NCI-H1436 (cell line): ENCODE data around the gene RNF13.
A peak's percentile ranks its signal among the peaks of the same experiment; 100 is the strongest.
"Not testable (repeated sequence)": the region's sequence is repeated elsewhere in the genome, so short reads cannot be mapped to it uniquely, and the experiment has no call there.

Source experiments
- DNase-seq: peaks from one replicate; lab custom pipeline; 2025; lab: John Stamatoyannopoulos, UW

Gene RNF13

DNA sequence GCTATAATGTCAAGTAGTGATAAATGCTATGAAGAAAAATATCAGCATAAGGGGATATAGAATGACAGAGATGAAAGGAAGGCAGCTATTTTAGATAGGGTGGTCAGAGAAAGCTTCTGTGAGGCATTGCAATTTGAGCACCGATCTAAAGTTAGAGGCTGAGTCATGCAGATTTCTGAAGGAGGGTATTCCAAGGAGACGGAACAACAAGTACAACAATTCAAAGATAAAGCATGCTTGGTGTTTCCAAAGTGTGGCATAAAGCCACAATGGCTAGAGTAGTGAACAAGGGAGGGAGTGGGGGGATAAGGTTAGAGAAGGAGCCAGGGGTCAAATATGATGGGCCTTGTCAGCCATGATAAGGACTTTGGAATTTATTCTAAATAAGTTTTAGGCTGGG is 85.8 kb downstream of the RNF13 start:
- DNase-seq = no peak

DNA sequence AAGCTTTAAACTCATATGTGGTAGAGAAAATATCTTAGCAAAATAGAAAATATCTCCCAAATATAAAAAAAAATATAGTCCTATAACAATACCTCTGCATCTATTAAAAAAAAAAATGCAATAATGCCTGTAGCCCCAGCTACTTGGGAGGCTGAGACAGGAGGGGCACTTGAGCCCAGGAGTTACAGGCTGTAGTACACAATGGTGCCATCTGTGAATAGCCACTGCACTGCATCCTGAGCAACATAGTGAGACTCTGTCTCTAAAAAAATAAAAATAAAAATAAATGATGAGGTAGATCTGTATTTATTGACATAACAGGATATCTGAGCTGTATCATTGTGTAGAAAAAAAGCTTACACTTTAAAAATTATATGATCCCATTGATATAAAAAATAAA is 87.3 kb downstream of the RNF13 start:
- DNase-seq = no peak

DNA sequence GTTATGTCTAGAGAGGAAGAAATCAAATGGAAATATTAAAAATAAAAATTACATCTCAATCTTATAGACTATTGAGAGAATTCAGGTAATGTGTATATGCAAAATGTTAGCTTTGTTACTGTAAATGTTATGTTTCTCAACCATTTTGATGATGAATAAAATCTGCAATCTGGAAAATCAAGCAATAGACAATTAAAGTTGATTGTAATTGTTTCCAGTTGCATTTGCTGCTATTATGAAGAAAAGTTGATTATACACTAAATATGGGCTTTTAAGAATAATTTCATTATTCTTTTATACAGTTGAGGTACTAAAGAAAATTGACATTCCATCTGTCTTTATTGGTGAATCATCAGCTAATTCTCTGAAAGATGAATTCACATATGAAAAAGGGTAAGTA is 88.8 kb downstream of the RNF13 start:
- DNase-seq = no peak

DNA sequence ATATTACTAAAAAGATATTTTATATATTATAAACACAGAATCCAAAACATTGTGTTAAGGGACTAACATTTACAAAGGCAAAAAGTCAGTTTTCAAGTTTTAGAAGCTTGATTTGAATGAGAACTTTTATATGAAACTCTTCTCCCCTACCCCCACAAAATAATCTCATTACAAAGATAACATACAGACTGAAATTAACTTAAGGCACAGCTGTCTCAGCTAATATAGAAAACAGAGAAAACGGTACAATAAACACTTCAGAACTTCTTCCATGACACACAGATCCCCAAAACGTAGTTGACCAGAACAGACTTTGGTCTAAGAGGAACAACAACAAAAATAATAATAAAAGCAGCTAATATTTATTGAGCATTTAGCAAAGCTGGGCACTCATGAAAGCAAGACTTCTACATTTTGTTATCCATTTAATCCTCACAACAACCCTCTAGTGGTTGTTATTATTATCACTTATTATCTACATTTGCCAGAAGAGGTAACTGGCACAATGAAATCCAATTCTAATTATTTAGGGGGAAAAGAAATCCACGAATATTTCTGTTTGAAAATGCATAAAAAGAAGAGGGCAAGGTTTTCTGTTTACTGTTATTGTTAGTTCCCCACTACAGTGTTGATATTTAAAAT is 89.6 kb downstream of the RNF13 start:
- no peak for DNase-seq

DNA sequence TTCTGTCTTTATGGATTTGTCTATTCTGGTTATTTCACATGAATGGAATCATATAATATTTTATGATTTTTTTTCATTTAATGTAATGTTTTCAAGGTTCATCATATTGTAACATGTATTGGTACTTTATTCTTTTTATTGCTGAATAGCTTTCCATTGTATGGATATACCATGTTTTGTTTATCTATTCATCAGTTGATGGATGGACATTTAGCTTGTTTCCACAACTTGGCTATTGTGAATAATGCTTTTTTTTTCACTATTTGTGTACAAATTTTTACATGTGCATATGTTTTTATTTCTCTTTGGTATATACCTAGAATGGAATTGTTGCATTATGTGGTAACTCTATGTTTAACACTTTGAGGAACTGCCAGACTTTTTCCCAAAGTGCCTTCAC is 93.0 kb downstream of the RNF13 start:
- no peak for DNase-seq

DNA sequence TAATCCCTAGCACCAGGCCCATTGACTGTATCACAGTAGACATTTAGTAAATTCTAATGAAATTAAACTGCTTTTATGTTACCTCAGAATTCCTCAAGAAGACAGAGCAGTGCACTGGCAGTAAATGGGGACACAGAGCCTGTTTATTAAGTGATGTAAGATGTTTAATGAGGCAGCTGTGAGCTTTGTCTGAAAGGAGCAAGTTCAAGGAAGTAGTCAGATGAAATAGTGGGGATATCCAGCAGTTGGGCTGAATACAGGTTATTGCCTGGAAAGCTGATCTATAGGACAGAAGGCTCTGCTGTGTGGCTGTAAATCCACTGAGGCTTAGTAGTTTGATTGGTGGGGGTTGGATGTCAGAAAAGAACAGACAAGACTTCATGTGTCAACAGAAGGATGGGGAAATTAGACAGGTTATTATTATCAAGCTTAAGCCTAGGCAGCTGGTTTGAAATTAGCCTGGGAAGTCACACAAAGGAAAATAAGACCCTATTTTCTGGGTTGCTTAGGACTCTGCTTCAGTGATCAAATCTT is 95.5 kb downstream of the RNF13 start:
- DNase-seq = no peak

DNA sequence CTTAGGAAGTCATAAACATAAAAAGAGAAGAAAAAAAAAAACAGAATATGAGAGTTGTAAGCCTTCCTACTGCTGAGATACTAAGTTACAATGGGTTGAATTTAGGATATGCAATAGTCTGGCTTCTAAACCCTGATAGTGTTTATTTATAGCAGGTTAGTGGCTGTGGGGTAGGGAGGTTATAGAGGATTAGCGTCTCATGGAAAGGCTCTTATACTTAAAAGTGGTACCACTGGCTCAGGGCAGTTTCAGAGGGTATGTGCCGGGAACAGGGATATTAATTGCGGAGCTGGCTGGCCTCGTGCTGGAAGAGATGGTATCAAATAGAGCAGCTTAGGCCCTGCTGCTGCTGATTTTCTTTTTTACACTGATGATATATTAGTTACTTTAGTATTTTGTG is 96.9 kb downstream of the RNF13 start:
- DNase-seq = no peak

DNA sequence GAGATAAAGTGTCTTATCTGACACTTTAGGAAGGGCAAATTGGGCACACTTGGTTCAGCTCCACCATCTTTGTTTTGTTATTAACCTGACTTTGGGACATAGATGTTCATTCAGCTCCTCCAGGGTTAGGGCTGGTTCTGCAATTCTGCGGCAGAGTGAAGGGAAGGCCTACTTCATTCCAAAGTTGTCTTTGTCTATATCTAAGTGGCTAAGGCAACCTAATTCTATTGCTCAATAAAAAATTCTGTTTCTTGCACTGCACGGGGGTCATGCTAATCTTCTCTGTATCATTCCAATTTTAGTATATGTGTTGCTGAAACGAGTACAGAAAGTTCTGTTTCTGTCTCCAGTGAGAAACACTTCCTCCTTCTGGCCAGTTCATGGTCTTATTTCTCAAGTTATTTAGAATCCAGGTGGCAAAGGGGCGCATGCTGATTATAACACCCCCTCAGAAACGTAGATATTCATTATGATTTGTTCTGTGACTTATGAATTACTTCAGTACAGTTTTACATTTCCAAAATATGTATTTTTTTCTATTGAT is 104.2 kb downstream of the RNF13 start:
- no peak for DNase-seq

DNA sequence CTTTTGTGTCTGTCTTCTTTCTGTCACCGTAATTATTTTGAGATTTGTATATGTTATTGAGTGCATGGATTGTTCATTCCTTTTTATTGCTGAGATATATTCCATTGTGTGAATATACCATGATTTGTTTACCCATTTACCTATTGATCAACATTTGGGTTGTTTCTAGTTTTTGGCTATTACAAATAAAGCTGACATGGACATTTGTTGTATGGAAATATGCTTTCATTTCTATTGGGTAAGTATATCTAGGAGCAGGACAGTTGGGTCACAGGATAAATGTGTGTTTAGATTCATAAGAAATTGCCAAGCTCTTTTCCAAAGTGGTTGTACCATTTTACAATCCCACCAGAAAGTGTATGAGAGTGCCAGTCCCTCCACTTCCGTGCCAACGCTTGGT is 106.5 kb downstream of the RNF13 start:
- DNase-seq = no peak

DNA sequence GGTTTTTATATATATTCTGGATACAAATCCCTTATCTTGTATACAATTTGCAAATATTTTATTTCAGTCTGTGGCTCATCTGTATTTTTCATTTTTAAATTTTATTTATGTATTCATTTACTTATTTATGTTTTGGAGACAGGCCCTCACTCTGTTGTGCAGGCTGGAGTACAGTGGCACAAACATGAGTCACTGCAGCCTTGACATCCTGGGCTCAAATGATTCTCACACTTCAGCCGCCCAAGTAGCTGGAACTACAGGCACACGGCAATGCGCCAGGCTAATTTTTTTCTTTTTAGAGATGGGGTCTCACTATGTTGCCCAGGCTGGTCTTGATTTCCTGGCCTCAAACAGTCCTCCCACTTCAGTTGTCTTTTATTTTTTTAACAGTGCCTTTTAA is 107.1 kb downstream of the RNF13 start:
- DNase-seq = no peak

DNA sequence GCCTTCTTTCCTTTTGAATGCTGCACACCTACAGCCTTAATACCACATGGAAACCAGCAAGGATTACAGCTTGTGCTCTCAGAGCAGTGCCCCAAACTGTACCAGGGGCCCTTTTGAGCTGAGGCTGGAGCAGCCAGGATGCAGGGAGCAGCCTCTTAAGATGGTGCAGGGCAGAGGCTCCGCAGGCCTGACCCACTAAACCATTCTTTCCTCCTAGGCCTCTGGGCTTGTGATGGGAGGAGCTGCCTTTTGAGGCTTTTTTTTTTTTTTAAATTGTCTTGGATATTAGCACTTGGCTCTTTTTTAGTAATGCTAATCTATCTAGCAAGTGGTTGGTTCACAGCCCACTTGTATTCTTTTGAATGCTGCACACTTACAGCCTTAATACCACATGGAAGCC is 120.0 kb downstream of the RNF13 start:
- no peak for DNase-seq

DNA sequence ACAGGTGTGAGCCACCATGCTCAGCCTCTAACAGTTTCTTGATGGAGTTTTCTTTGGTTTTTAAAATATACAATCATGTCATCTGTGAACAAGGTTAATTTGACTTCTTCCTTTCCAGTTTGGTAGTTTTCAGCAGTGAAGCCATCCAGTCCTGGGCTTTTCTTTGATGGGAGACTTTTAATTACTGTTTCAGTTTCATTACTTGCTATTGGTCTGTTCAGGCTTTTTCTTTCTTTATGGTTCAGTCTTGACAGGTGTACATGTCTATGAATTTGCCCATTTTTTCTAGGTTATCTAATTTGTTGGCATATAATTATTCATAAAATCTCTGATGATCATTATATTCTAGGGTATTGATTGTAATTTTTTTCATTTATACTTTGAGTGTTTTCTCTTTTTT is 120.8 kb downstream of the RNF13 start:
- no peak for DNase-seq

DNA sequence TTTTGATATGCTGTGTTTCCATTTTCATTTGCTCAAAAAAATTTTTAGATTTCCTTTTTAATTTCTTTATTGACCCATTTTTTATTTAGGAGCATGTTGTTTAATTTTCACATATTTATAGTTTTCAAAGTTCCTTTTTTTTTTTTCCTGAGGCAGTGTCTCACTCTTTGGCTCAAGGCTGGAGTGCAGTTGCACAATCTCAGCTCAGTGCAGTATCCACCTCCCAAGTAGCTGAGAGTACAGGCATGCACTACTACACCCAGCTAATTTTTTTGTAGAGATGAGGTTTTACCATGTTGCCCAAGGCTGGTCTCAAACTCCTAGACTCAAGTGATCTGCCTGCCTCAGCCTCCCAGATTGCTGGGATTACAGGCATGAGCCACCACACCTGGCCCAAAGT is 121.5 kb downstream of the RNF13 start:
- DNase-seq = no peak

DNA sequence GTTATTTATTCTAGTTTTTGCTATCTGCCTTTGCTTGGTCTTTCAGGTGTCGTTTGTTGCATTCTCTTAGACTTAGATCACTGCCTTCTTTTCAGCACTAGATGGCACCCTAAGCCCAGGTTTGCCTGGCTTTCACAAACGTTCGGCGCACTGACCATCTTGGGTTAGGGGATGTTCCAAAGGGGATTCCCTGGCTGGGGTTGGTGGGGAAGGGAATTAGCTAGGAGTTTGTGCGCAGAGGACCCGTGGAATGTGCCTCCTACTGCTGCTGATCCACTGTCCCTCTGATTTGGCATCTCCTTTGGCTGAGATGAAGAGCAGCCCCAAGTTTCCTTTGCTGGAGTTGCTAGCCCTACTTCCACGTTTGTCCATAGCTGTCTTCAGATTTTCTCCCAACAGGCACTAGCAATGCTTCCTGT is 123.8 kb downstream of the RNF13 start:
- peak; percentile 58 for DNase-seq

DNA sequence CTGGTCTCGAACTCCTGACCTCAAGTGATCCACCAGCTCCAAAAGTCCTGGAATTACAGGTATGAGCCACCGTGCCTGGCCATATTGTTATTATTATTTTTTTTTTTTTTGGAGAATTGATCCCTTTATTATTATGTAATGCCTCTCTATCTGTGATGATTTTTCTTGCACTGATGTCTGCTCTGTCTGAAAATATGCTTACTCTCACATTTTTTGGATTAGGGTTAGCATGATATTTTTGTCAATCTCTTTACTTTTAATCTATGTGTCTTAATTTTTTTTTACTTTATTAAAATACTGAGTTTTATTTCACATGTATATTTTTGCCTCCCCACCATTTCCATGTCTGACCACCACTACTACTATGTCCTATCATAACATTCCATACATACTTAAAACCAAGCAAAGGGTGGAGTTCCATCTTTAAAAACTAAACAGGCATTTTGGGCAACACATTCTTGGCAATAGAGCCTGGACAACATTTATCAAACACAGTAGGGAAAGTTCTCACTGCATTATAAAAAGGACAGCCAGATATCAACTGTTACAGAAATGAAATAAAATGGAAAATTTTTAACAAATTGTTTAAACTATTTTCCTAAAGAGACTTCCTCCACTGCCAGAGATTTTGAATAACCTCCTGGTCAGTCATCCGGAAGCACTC is 125.5 kb downstream of the RNF13 start:
- not testable (repeated sequence) for DNase-seq

DNA sequence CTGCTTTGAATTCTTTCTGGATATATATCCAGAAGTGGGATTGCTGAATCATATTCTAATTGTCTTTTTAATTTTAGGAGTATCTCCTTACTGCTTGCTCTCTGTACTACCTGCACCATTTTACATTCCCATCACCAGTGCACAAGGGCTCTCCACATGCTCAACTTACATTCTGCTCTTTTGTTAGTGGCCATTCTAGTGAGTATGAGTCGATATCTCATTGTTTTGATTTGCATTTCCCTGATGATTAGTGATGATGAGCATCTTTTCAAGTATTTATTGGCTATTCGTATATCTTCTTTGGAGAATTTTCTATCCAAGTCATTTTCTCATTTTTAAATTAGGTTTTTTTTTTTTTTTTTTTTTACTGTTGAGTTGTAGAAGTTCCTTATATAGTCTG is 128.2 kb downstream of the RNF13 start:
- no peak for DNase-seq

DNA sequence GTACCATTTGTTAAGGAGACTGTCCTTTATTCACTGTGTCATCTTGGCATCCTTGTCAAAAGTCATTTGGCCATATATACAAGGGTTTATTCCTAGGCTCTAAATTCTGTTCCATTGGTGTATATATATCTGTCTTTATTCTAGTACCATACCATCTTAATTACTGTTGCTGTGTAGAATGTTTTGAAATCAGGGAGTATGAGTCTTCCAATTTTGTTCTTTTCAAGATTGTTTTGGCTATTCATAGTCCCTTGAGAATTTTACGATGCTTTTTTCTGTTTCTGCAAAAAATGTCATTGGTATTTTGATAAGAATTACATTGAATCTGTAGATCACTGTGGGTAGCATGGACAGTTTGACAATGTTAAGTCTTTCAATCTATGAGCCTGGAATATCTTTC is 128.9 kb downstream of the RNF13 start:
- DNase-seq = no peak

DNA sequence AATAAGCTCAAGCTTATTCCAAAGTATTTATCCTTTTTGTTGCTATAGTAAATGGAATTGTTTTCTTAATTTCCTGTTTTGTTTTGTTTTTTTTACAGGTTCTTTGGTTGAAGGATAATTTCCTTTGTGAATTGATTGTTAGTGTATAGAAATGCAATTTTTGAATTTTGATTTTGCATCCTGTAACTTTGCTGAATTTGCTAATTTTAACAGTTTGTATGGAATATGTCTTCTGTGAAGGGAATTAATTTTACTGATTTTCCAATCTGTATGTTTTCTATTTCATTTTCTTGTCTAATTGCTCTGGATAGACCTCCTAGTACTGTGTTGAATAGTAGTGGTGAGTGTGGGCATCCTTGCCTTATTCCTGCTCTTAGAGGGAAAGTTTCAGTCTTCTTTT is 129.4 kb downstream of the RNF13 start:
- DNase-seq = no peak

DNA sequence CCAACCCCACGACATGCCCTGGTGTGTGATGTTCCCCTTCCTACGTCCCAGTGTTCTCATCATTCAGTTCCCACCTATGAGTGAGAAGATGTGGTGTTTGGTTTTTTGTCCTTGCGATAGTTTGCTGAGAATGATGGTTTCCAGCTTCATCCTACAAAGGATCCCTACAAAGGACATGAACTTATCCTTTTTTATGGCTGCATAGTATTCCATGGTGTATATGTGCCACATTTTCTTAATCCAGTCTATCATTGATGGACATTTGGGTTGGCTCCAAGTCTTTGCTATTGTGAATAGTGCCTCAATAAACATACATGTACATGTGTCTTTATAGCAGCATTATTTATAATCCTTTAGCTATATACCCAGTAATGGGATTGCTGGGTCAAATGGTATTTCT is 131.0 kb downstream of the RNF13 start:
- not testable (repeated sequence) for DNase-seq

DNA sequence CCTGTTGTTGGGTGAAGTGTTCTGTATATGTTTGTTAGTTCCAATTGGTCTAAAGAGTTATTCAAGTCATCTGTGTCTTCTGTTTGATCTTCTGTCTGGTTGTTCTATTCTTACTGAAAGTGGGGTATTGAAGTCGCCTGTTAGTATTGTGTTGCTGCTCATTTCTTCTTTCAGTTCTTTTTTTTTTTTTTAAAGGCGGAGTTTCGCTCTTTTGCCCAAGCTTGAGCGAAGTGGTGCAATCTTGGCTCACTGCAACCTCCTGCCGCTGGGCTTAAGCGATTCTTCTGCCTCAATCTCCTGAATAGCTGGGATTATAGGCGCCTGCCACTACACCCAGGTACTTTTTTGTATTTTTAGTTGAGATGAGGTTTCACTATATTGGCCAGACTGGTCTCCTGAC is 134.2 kb downstream of the RNF13 start:
- no peak for DNase-seq

DNA sequence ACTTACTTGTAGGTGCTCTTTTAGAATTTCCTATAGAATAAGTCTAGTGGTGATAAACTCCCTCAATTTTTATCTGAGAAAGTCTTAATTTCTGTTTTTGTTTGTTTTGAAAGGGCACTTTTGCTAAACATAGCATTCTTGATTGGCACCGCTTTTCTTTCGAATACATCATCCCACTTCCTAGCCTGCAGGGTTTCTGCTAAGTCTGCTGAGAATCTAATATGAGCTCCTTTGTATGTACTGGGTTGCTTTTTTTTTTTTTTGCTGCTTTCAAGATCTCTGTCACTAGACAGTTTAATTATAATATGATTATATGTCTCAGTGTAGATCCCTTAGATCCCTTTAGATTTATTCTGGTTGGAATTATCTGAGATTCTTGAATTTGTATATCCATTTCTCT is 136.2 kb downstream of the RNF13 start:
- no peak for DNase-seq

DNA sequence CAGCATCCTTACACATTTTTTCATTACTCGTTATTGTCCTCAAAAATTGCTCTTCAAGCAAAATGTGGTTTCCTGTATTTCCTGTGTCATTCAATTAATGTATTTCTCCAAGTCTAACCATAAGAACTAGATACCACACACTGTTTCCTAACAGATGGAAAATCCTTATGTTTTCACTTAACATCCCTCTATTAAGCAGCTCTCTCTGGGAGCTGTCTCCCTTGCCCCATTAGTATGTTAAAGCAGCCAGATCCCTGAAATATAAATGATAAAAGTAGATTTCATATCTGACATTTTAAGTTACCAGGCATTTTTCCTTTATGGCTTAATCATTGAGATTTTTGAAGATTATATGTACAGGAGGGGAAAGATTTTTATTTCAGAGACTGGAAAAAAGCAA is 141.8 kb downstream of the RNF13 start:
- DNase-seq = no peak

DNA sequence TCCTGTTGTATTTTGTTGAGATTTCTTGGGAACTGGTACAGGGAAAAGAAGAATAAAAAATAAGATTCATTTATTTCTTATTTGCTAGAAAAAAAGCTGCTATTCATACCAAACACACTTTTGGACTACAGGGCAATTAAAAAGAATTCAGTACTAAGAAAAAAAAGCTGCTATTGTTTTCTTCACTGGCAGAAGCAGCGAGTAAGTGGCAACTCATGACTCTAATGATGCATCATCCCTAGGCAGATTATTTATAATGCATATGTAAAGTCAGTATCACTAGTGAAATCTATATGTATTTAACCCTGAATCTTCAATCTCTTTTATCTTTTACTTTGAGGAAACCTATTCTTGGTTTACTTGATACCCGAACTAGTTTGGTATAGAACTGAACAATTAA is 142.4 kb downstream of the RNF13 start:
- DNase-seq = no peak
